Omental fat pad (tissue), 4 donors: Measurements from ENCODE around the gene PODXL. TPM values are rescaled to one million over a fixed set of nuclear protein-coding genes. Genes with fewer than 3 reads are reported as not detected.

Experiments
- ATAC-seq: fragments of 150-250 bp; one replicate; pipeline ENCODE4 v1.9.1; 2016; ENCODE audit warnings: mild to moderate bottlenecking, moderate library complexity; ENCODE audit not compliant: low FRiP score
- DNase-seq: peaks from one replicate; pipeline ENCODE4 v3.0.0-alpha.2; 2019; ENCODE audit warnings: low spot score
- total RNA-seq, 4 donors: library from RNA; depleted of rRNA; stranded (reverse); fragments of >200 nt; gene quantifications; one replicate each; pipeline ENCODE4 v1.1.0, GENCODE V29; 2016
- TF ChIP-seq, protein P1 (sequence below), 3 donors: fragments of 450-650 bp; IDR thresholded peaks; one replicate each; pipeline ENCODE4 v1.5.1; 2016 to 2017; ENCODE audit warnings: antibody characterized with exemption in 3 of 3, mild to moderate bottlenecking in 3 of 3, moderate library complexity in 2 of 3

The PODXL gene
- total RNA-seq, 4 donors from 2014 or later = 40.0 to 102 (median 71.6) TPM

- ATAC-seq (no peak), DNase-seq (no peak)
- TF ChIP-seq, protein P1, sequence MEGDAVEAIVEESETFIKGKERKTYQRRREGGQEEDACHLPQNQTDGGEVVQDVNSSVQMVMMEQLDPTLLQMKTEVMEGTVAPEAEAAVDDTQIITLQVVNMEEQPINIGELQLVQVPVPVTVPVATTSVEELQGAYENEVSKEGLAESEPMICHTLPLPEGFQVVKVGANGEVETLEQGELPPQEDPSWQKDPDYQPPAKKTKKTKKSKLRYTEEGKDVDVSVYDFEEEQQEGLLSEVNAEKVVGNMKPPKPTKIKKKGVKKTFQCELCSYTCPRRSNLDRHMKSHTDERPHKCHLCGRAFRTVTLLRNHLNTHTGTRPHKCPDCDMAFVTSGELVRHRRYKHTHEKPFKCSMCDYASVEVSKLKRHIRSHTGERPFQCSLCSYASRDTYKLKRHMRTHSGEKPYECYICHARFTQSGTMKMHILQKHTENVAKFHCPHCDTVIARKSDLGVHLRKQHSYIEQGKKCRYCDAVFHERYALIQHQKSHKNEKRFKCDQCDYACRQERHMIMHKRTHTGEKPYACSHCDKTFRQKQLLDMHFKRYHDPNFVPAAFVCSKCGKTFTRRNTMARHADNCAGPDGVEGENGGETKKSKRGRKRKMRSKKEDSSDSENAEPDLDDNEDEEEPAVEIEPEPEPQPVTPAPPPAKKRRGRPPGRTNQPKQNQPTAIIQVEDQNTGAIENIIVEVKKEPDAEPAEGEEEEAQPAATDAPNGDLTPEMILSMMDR (IDR thresholded peaks at IDR 0.05) = no peak
Measured at GRCh38 chr7:131455546-131455945, 100.9 kb downstream of the PODXL start.

GRCh38 chr7:131455001-131455400 is 101.4 kb downstream of the PODXL start:
- TF ChIP-seq, protein P1 (IDR thresholded peaks at IDR 0.05) = no peak
- DNase-seq (no peak), ATAC-seq (no peak)

DNA sequence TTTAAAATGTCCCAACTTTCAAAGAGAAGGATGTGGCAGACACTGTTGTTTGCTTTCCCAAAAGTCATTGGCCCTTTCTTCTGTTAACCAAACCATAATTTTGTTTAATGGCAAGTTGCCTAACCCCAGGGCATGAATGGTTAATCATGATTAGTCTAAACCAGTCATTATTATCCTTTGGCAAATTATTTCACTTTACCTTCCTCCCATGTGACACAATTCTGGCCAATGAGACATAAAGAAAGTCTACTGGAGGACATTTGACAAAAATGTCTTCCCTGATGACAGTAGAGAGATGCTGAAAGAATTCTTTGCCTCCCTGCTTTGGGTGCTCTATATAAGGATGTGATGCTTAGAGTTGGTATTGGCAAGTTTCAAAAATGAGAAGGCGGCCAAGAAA is 101.9 kb downstream of the PODXL start:
- TF ChIP-seq, protein P1 (IDR thresholded peaks at IDR 0.05) = no peak
- ATAC-seq (no peak), DNase-seq (no peak)

Other genes with a start within 250 kb of the PODXL start
- 100 to 1,000 TPM in 1 of 4 donors, 10 to 100 TPM in 3; 48.9 to 108 (median 49.8) TPM for gene MKLN1, start 228.8 kb downstream of the PODXL start, total RNA-seq